Fibroblast of lung (primary cell): Measurements from ENCODE around the gene IAPP.

ENCODE experiments used
- CTCF ChIP-seq, 2 donors: IDR thresholded peaks in 1 of 2; conservative IDR thresholded peaks in 1 of 2; 1 replicate in 1 of 2; 2 replicates in 1 of 2; pipeline ENCODE4 v1.5.1; 2011 to 2012; ENCODE audit warnings: low read length in 2 of 2, control low read depth in 1 of 2, inconsistent platforms in 1 of 2, low read depth in 1 of 2, mild to moderate bottlenecking in 1 of 2
- EZH2 ChIP-seq: IDR thresholded peaks from 2 replicates; pipeline ENCODE4 v1.5.1; 2012; ENCODE audit warnings: low read length, control low read depth, mild to moderate bottlenecking; ENCODE audit errors: missing control alignments

GRCh38 chr12:21337959-21338744 lies 34.5 kb upstream of the IAPP start:
- TF ChIP-seq CTCF (conservative IDR thresholded peaks at IDR 0.05 in 1 of 2, IDR thresholded peaks at IDR 0.05 in 1 of 2; ENCODE audit: low read depth in 1 of 2, low read length in 2 of 2) (no peak), EZH2 (no peak)
